Stimulated activated CD8-positive, alpha-beta memory T cell treated with anti-CD3 and anti-CD28 coated beads, Interleukin-15, amount 100 ng/mL, for 4 hours (primary cell): ENCODE data around the gene SLK.

Source experiments
- DNase-seq, 2 donors: peaks; one replicate each; pipeline ENCODE4 v3.0.0-alpha.2; 2020; ENCODE audit warnings: low read depth in 2 of 2

SLK gene

DNA sequence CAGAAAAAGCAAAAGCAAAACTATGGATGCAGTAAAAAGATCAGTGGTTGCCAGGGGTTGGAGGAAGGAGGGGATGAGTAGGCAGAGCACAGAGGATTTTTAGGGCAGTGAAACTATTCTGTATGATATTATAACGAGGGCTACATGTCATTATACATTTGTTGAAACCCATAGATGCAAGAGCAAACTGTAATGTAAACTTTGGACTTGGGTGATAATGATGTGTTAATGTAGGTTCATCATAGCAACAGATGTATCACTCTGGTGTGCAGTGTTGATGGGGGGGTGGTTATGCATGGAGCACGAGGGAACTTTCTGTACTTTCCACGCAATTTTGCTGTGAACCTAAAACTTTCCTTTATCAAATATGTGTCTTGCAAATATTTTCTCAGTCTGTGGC lies 23.2 kb downstream of the SLK start:
- no peak for DNase-seq

- no peak for DNase-seq
Measured at GRCh38 chr10:103990531-103990930, 23.6 kb downstream of the SLK start.

DNA sequence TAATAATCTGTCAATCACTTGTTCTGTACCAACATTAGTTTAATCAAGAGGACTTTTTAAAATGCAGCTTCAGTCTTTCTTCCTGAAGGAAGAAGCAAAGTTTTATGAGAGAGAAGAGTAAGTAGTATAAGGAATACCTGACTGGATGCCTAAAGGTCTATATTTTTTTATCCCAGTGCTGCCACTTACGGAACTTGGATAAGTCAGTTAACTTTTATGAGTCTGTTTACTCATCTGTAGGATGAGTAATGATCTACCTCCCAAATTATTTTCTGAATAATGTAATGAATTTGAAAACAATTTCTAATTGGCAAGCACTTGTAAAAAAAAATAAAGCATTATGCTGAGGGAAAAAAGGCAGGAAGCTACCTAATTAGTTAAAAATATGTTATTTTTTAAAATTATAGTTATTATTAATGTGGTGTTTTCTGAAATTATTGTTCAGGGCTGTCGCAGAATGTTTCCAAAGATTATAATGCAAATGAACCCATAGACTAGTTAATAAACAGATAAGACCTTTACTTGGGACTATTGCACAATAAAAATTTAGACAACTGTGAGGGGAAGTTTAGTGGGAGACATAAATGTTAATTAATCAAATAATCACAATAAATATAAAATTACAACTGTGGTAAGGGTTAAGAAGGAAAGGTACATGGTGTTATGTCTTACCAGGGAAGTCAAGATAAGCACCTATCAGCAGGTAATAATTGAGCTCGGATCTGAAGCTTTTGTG lies 24.6 kb downstream of the SLK start:
- no peak for DNase-seq

DNA sequence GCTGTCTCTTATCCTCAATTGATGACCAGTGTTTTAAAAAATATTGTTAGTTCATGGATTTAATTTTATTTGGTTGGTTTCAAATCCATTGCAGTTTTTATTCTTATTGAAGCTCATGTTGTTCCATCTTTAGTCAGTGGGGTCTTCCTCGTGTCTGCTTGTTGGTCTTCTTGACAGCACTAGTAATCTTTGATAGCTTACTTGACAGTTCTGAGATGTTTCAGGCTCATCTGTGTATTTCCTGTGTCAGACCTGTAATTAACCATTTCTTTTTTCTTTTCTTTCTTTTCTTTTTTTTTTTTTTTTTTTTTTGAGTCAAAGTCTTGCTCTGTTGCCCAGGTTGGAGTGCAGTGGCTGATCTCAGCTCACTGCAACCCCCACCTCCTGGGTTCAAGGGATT lies 28.2 kb downstream of the SLK start:
- DNase-seq = no peak

GRCh38 chr10:103998805-103999204 lies 31.9 kb downstream of the SLK start:
- DNase-seq = no peak

DNA sequence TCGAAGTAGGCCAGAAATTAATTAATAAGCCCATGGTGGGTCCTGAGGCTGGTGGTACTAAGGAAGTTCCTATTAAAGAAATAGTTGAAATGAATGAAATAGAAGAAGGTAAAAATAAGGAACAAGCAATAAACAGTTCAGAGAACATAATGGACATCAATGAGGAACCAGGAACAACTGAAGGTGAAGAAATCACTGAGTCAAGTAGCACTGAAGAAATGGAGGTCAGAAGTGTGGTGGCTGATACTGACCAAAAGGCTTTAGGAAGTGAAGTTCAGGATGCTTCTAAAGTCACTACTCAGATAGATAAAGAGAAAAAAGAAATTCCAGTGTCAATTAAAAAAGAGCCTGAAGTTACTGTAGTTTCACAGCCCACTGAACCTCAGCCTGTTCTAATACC lies 36.0 kb downstream of the SLK start:
- DNase-seq = no peak

DNA sequence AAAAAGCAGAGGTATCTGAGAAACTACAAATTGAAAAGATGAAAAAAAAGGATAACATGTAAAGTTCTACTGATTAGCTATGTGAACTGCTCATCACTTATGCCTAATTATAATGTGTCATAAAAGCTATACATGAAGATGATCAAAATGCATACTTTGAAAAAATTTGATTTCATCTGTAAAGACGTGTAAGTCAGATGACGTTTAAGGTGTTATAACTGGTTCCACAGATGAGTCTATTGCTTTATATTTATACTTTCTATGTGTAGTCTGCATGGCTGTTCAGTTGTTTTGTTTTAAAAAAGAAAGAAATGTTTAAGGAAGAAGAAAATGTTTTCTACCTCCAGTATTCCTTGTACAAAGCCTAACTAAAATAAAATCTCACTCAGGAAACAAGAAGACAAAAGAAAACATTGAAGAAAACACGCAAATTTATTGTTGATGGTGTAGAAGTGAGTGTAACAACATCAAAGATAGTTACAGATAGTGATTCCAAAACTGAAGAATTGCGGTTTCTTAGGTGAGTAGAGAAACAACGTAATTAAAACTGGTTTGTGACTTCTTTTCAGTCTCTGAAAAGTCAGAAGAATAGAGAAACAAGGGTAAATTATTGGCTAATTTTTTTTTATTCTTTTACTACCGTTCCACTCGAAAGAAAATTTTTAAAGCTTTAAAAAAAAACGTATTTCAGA lies 38.4 kb downstream of the SLK start:
- no peak for DNase-seq

GRCh38 chr10:104011904-104012303 lies 45.0 kb downstream of the SLK start:
- DNase-seq = no peak

DNA sequence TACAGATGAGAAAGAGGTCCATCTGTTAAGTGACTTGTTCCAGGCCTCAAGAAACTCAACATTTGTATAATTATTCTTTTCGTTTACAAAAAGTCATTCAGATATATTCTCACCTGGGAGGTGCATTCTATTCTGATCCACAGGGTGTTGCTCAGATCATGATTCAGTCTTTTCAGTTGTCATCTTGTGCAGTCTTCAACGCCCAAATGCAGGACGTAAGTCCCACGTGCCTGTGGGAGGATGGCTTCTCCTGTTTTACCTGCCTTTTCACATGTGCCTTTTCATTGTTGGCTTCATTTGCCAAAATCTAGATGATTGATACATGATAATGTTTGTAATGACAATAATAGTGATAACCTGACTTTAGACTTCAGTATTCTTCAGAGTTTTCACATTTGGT lies 46.5 kb downstream of the SLK start:
- DNase-seq = no peak

GRCh38 chr10:104014176-104014575 lies 47.2 kb downstream of the SLK start:
- no peak for DNase-seq

DNA sequence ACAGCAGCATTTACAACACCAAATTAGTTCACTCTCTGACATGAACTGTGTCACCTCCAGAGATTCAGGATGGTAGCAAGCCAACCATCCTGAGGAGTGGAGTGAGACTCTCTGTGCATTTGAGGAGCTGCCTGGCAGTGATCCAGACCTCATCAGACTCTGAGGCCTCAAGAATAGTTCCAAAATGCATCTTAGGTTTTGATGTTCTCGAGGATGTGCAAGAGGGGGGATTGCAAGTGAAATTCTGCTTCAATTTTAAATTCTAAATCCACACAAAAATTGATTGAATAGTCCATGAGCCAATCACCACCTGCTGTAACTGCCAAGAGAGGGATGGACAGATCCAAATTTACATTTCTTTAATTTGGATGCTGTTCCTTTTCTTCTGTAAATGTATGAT lies 49.7 kb downstream of the SLK start:
- DNase-seq = no peak

GRCh38 chr10:104018471-104018870 lies 51.5 kb downstream of the SLK start:
- no peak for DNase-seq

DNA sequence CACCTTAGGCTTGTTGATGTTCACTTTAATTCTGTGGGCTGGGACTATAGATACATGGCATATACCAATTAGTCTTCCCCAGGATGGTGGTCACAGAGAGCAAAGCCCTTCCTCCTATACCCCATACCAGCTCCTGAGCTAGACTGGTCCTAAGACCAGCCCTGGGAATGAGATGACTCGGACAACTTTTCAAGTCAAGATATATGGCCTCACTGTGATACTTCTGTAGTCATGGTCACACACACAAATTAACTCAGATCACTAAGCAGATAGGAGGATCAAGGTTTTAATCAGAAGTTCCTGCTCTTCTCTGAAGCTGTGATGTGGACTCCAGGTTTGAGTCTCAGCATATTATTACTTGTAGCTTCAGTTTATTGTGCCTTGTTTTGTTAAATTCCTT lies 53.1 kb downstream of the SLK start:
- no peak for DNase-seq

DNA sequence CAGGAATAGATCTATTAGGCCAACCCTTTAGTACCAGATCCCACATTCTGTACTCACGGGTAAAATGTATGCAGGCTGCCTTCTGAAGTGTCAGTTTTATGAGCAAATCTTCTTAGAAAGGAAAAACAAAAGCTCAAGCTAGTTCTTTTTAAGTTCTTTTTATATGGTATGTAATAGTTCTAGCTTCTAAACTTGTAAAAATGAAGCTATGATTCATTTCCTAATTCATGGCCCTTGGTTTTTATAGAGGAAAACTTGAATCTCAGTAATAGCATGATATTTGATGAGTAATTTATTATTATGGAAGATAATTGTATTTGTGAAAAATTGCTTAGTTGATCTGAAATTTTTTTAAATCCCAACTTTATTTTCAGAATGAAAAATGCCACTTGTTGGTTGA lies 54.3 kb downstream of the SLK start:
- DNase-seq = no peak

DNA sequence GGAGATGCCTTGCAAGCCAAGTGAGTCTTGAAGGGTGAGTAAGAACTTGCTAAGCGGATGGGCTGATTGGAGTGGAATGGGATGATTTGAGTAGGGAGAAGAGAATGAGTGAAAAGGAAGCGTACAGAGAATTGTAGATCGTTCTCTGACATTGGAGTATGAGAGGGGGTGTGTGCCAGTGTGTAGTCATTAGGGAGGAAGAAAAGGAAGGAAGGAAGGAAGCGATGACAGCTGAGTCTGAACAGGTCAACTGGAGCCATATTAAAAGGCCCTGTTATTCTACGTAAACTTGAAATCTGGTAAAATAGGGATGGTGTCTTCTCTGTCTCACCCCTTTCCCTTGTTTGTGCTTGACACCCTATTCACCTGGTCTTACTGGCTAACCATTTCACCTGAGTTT lies 55.1 kb downstream of the SLK start:
- no peak for DNase-seq

DNA sequence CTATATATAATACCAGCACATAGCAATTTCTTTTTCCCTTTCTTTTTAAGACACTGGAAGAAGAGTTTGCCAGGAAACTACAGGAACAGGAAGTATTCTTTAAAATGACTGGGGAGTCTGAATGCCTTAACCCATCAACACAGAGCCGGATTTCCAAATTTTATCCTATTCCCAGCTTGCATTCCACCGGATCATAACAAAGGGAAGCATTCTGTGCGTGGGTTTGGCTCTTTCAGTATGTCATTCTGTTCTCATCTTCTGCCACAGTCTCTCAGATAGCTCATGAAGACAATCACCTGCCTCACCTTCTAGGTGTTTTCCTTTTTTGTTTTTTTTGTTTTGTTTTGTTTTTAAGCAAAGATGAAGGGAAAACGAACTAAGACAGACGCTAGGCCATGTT lies 58.6 kb downstream of the SLK start:
- no peak for DNase-seq

- no peak for DNase-seq
Measured at GRCh38 chr10:104026762-104027161, 59.8 kb downstream of the SLK start.

DNA sequence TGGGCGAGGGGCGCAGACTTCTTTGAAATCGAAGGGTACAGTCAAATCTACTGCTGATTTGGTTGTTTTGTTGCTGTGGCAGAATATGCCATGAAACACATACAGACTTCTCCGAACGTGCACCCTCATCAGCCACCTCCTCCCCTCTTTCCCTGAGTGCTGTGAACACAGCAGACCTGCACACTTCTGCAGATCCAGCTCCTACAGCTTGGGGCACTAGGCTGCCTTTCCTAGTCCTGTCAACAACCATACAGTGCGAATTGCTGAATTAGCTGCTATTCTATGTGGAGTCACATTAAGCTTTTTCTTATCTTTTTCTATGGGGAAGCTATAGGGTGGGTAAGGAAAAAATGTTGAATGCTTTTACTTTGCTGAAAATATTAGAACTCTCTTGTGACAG lies 61.2 kb downstream of the SLK start:
- peak in 1 of 2 donors; percentile 15 for DNase-seq

DNA sequence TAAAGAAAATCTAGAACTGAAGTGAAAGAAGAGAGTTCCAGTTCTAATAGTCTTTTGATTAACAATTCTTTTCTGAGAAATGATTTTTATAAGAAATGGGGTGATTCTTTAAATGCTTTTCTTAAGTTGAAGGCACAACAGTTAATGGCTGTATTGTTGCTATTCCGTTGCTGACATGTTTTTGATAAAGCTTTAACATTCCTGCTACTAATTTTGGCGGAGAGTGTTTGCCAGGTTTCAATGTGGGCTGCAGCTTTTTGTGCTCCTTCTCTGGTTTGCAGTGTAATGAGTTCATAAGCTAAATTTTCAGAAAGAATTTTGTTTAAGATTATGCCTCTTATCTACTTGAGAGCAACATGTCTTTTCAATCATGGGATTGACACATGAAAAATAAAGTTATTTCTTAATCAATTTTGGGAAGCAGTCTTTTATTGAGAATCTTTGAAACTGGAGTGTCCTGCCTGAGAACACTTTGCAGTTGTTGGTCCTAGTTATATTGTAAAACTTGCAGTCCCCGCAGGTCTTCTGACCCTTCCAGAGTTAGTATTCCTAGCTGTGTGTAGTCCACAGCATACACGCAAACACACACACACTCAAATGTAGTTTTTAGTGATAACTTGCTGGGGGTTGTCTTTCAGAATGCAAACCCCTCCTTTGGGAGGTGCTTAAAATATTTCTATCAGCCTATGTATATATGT lies 62.0 kb downstream of the SLK start:
- no peak for DNase-seq

GRCh38 chr10:104029521-104029860 lies 62.6 kb downstream of the SLK start:
- no peak for DNase-seq

GRCh38 chr10:104031631-104032030 lies 64.7 kb downstream of the SLK start:
- DNase-seq = no peak

DNA sequence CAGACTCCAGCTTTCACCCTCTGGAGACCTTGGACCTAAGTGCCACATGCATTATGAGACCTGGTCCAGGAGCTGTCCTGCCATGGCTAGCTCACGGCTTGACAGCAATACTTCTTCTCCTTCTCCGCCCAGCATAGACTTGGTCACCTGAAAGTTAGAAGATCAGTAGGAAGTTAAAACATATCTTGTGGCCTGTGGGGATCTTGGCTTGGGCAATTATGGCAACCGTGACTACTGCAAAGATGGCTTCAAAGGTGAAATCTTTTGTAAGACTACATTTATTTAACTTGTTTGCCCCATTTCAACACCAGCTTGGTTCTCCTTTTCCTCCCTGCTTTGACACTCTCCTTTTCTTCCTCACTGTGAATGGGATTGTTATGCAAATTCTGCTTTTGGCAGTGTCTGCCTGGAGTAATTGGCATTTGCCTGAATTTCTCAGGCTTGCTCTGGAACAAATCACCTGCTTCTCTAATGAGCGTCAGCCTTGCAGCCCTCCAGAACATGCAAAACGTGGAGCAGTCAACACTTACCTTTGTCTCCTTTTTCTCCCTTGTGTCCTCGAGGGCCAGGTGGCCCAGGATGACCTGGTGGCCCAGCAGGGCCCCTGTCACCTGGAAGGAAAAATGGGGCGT lies 65.3 kb downstream of the SLK start:
- no peak for DNase-seq
